GM18870 (cell line): ENCODE measurements around the gene MMP2.

Experiments
- ATAC-seq: cut with Tn5 transposase; IDR thresholded peaks from one replicate; pipeline ENCODE4 v1.9.1; 2021; ENCODE audit warnings: moderate library complexity; ENCODE audit not compliant: unreplicated experiment

The MMP2 gene

DNA sequence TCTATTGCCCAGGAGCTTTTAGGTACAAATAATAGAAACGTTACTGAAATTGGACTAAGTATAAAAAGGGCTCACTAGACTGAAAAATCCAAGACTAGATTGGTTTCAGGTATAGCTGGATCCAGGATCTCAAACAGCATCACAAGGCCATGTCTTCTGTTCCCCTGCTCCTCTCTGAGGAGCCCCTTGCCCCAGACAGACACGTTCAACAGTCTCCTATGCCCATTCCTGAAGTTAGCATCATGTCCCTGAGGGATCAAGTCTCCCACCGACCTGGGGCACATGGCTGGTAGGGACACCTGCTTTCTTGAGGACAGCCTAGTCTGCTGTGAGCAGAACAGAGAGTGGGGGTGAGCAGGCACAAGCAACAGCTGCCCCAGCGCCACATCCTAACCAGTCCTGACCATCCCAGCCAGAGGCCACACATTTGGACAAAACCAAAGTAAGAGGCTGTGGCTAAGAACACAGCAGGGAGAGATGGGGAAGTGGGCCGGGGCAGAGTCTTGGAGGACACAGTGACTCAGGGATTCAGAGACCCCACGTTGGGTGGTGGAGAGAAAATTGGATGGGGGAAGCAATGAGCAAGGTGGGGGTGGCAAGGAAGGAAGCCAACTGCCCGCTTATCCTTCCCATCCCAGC lies 10.5 kb upstream of the MMP2 start:
- ATAC-seq: no peak

- ATAC-seq: no peak
These were observed 9.0 kb upstream of the MMP2 start for GRCh38 chr16:55469821-55470532.

DNA sequence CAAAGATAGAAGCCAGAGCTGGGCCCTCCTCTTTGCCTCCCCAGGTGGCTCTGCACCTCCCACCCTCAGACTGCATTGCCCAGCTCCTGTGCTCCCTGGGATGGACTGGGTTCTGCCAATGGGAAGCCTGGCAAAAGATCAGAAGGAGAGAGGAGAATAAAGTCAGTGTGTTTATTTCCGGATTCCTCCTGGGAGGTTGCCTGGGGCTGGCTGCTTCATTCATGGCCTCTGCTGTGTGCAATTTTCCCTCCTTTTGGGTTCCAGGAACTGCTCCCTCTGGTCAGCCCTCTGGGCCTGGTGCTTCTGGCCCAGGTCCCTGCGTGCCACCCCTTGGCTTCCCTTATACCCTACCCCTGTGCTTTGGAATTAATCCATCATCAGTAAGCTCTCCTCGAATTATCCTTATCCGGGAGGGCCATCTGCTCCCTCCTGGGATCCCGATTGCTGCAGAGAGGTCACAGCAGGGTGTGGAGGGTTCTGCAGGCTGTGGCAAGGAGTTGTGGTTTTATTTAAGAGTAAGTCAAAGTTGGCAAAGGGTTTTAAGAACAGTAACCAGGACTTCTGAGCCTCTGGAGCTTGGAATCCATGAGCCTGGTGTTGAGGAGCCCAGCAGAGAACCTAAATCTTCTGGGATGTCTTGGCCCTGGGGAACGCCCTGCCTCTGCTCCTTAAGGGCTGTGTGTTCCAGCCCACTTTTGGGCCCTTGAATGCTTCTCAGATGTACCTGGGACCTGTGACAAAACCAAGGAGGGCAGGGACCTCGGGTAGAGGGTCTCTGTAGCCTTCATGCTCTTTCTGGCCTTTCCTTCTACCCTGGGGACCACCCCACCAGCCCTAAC lies 8.2 kb upstream of the MMP2 start:
- ATAC-seq: no peak

- peak; percentile 80 for ATAC-seq
These were observed 7.4 kb upstream of the MMP2 start for GRCh38 chr16:55471448-55472097.

DNA sequence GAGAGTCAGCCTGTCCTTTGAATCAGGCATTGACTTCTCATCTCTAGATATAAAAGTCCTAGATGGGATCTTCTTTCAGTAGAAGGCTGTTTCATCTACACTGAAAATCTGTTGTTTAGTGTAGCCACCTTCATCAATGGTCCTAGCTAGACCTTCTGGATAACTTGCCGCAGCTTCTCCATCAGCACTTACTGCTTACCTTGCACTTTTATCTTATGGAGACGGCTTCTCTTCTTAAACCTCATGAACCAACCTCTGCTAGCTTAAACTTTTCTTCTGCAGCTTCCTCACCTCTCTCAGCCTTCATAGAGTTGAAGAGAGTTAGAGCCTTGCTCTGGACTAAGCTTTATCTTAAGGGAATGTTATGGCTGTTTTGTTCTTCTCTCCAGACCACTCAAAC lies 5.4 kb upstream of the MMP2 start:
- ATAC-seq: no peak

GRCh38 chr16:55474821-55475220 lies 4.2 kb upstream of the MMP2 start:
- no peak for ATAC-seq

DNA sequence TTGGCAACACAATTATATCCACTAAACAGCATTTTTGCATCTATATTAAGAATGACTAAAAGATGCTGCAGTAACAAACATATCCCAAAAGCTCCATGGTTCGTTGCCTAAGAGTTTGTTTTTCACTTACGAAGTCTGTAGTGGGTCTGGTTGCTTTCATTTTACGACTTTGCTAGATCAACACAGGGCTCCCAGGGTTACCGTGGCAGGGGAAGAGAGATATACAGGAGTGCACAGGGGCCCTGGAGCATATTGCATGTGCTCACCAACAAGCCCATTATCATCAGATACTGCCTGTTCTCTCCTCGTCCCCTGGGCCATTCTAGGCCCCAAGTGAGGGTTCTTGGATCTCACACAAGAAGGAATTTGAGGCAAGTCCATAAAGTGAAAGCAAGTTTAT lies 3.1 kb upstream of the MMP2 start:
- no peak for ATAC-seq

- no peak for ATAC-seq
These were observed 2.1 kb upstream of the MMP2 start for GRCh38 chr16:55476625-55477533.

DNA sequence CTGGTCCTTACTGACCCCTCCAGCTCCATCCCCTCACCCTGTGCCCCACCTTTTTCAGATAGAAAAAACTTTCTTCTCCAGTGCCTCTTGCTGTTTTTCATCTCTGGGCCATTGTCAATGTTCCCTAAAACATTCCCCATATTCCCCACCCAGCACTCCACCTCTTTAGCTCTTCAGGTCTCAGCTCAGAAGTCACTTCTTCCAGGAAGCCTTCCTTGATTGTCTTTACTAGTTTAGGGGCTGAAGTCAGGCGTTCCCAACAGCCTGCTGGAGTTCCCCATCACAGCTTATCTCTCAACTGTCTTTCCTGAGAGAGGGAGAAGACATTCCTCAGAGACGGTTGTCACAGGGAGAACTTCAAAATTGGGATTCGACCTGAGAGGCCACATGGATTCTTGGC lies 1.3 kb upstream of the MMP2 start:
- ATAC-seq: no peak

GRCh38 chr16:55479430-55480140 lies 587 bp downstream of the MMP2 start:
- no peak for ATAC-seq

- no peak for ATAC-seq
These were observed 1.2 kb downstream of the MMP2 start for GRCh38 chr16:55480228-55480655.

DNA sequence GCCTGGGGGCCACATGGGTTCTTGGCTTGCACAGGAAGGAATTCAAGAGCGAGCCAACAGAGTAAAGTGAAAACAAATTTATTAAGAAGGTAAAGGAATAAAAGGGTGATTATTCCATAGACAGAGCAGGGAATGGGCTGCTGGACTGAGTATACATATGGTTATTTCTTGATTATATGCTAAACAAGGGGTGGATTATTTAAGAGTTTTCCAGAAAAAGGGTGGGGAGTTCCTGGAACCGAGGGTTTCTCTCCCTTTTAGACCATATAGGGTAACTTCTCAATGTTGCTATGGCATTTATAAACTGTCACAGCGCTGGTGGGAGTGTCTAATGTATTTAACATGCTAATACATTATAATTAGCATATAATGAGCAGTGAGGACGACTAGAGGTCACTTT lies 2.0 kb downstream of the MMP2 start:
- ATAC-seq: no peak

- ATAC-seq: no peak
These were observed 3.1 kb downstream of the MMP2 start for GRCh38 chr16:55482056-55482455.

GRCh38 chr16:55487048-55487803 lies 8.2 kb downstream of the MMP2 start:
- ATAC-seq: no peak

DNA sequence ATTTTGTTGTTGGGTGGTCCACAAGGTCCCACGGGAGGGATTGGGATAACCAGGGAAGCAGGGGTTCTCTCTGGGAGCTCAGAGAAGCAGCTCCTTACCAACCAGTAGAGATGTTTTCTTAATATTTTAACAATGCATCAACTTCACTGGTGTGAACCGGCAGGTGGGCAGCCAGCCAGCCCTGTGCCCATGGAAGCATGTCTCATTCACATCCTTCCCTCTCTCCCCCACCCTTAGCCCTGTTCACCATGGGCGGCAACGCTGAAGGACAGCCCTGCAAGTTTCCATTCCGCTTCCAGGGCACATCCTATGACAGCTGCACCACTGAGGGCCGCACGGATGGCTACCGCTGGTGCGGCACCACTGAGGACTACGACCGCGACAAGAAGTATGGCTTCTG lies 9.3 kb downstream of the MMP2 start:
- ATAC-seq: no peak

DNA sequence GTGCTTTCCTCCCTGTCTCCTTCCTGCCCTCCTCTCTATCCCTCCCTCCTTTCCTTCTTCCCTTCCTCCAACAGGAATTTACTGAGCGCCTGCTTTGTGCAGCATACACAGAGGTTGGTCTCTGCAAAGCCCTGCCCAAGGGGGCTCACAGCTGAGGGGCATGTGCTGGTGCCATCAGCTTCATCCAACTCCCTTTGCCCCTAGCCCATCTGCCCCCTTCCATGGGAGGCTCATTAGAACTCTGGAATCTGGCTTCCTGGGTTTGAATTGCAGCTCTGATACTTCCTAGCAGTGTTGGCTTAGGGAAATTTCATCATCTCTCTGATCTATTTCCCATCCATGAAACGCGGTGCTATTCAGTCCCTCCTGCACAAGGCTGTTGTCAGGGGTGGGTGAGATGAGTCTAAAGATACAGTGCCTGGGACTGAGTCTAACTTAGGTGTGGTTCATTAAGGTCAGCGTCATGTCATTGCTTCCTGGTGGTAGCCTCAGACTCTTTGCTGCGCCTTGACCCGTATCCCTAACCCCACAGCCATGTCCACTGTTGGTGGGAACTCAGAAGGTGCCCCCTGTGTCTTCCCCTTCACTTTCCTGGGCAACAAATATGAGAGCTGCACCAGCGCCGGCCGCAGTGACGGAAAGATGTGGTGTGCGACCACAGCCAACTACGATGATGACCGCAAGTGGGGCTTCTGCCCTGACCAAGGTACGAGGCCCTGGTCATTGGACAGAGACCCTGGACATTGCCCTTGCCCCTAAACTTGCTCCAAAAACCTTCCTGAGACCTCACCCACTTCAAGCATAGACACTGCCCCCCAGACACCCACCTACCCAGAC lies 10.3 kb downstream of the MMP2 start:
- ATAC-seq: no peak

DNA sequence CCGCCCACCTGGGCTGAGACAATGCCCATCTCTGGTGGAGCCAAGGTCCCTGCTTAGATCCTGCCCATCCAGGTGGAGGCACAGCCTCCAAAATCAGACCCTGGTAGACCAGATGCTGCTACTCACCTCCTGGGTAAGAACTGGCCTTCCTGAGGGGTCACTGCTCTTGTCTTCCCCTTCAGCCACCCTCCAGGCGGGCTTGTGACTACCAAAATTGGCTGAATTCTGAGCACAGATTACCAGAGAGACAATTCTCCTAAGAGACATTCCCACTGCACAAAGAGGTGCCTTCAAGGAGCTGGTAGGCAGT lies 10.9 kb downstream of the MMP2 start:
- ATAC-seq: no peak

GRCh38 chr16:55490301-55490700 lies 11.3 kb downstream of the MMP2 start:
- no peak for ATAC-seq
